ENCODE results near the gene MTA1. TPM values are rescaled to one million over a fixed set of nuclear protein-coding genes. Genes with fewer than 3 reads are reported as not detected.

The MTA1 gene
- total RNA-seq, 1 donor from 2014 or later, result 44.1 TPM

DNA sequence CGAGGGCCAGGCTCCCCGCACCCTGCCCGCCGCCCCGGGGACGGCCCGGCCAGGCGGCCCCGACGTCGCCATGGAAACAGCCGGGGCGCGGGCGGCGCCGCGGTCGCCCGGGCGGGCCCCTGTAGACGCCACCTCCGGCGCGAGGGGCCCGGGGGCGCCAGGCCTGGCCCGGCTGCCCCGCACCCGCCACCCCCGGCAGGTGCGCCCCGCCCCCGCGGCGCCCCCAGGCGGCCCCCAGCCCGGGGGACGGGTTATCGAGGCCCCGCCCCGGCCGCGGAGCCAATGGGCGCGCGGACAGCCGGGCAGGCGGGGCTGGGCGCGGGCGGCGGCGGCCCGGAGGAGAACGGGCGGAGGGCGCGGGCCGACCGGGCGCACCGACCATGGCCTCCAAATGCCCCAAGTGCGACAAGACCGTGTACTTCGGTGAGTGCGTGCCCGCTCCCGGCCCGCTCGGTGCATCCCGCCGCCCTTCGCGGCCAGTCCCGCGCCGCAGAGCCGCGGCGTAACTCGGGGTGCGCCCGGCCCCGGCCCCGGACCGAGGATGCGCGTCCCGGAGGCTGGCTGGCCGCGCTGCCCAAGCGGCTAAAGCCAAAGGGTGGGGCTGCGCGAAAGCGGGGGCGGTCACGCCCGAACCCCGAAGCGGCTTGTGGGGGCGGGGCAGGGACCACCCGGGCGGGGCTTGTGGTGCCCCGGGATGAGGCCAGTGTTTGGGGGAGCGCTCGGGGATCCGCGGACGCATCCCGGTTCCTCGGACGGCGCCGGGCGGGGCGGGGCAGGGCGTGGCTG lies 55.0 kb downstream of the MTA1 start, which contains the start of gene CRIP2:
CRIP2 (plus strand) TSS at position 339 of the 786 bp plus-strand sequence; CDS start at position 381, 42 bp downstream.
- no peak for DNase-seq (ENCODE audit: low read depth, low spot score)

DNA sequence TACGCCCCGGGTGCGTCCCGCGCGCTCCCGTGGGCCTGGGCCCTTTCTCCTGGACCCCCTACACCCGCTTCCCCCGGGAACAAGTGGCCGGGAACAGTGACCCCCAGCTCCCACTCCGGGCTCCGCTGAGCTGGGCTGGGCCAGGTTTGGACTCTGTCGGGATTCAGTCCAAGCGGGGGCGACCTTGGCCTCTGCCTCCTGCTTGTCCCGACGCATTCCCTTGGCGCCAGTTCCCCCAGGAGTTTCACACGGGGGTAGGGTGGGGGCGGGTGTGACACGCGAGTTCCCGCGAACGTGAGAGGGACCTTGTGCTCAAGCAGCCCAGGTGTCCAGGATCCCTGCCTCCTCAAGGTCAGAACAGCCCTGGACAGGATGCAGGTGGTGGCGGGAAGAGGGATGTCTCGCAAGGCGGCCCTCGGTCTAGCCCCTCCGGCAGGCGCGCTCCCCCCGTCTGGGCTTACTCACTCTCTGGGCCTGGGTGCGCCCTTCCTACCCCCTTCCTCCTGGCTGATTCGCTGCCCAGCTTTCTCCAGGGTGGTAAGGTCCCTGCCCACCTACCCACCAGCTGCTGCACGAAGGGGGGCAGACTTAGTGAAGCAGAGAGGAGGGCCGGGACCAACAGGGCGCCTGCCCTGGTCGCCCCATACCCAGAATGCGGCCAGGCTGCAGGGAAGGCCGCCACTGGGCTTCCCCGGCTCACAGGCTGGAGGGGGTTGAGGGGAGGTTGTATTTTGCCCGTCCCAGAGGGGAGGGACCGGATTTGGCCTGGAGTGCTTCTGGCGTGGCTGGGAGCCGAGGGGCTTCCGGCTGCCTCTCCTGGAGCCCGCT lies 55.9 kb downstream of the MTA1 start:
- no peak for DNase-seq (ENCODE audit: low read depth, low spot score)

DNA sequence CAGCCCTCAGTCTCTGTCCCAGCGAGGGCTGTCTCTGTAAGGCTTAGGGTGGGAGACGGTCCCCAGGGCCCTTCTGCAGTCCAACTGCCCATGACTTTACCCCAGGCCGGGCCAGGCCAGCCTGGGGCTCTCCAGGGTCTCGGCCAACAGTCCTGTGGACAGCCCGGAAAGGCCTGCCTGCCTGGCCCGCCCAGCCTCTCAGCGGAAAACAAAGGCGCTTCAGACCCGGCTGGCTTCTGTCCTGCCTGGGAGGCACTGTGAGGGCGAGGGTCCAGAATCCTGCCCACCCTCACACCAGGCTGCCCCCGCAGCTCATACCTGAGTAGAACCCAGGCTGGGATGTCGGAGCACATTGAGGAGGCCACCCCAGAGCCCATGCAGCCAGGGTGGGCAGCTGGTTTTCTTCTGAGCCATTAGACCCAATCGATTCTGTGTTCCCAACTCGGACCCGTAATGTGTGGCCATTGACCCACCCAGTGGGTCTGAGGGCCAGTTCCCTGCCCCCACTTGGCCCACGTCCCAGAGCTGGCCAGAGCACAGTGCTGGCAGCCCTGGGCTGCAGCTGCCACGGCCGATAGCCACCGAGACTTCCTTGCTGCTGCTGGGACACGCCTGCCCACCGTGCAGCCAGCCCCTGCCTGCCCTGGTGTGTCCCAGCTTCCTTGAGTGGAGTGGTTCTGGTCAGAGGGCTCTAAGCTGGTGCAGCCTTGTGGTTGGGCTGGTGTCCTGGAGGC lies 56.6 kb downstream of the MTA1 start:
- DNase-seq (ENCODE audit: low read depth, low spot score), result no peak

DNA sequence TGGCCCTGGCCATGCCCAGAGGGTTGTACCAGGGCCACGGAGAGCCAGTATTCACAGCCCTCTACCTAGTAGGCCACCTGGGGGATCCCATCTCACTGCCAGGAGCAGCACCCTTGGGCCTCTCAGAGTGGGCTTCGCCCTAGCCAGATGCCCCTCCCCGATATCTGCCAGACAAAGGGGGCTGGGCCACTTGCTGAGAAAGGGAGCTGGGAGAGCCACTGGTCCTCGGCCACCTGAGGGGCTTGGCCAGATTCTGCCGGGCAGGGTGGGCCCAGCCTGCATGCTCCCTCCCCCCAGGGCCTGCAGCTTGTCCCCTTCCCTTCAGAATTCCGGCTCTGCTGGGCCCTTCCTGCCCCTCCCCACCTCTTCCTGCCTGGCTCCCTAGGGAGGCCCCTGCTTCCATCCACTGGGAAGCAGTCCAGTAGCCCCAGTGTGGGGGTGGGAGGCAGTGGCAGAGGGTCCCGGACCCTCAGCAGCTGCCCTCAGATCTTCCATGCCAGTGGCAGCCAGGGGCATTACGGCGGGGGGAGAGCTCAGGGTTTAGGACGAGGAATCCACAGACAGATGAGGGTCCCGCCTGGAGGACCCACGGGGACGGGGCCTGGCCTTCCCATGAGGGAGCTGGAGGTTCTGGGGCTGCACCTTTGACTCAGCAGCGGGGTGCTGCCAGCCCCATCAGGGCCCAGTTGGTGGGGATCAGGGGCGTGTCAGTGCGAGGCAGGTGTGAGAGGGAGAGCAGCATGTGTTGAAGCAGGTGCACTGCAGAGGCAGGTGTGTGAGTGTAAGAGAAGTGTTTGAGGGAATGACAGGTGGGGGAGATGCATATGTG lies 57.4 kb downstream of the MTA1 start:
- DNase-seq (ENCODE audit: low read depth, low spot score), result no peak

DNA sequence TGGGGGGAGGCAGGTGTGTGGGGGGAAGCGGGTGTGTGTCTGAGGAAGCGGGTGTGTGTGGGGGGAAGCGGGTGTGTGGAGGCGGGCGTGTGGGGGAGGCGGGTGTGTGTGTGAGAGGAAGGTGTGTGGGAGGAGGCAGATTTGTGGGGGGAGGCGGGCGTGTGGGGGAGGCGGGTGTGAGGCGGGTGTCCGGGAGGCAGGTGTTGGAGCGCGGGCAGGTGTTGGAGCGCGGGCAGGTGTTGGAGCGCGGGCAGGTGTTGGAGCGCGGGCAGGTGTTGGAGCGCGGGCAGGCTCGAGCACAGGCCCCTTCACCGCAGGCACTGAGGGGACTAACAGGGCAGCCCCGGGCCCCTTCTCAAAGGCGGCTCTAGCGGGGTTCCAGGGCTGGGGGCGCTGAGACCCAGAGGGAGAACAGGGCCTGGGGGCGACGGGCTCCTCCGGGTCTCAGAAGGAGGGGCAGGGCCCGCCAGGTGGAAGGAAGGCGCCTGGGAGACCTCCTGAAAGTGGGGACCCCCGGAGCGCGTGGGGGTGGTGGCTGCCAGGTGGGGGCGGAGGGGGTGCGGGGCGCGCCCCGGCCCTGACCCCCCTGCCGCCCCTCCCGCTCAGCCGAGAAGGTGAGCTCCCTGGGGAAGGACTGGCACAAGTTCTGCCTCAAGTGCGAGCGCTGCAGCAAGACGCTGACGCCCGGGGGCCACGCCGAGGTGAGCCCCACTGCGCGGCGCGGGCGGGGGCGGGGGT lies 58.2 kb downstream of the MTA1 start:
- no peak for DNase-seq (ENCODE audit: low read depth, low spot score)

DNA sequence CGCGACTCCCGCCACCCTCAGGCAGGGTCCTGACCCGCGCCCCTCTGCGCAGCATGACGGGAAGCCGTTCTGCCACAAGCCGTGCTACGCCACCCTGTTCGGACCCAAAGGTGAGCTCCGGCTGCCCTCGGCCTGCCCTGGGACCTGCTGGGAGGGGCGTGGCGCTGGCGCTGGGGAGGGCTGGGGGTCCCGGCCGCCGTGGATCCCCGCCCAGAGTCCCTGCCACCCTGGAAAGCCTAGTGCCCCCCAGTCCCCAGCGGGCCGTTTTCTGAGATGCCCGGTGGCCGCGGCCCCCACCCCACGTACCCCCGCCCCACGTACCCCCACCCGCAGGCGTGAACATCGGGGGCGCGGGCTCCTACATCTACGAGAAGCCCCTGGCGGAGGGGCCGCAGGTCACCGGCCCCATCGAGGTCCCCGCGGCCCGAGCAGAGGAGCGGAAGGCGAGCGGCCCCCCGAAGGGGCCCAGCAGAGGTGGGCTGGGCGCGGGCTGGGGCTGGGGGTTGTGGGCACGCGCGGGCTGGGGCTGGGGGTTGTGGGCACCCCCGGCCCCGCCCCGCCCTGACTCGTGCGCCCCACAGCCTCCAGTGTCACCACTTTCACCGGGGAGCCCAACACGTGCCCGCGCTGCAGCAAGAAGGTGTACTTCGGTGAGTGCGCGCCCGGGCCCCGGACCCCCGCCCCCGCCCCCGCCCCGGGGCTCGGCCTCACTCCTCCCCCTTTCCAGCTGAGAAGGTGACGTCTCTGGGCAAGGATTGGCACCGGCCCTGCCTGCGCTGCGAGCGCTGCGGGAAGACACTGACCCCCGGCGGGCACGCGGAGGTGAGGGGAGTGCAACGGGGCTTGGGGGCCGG lies 59.0 kb downstream of the MTA1 start:
- DNase-seq (ENCODE audit: low read depth, low spot score), result no peak

DNA sequence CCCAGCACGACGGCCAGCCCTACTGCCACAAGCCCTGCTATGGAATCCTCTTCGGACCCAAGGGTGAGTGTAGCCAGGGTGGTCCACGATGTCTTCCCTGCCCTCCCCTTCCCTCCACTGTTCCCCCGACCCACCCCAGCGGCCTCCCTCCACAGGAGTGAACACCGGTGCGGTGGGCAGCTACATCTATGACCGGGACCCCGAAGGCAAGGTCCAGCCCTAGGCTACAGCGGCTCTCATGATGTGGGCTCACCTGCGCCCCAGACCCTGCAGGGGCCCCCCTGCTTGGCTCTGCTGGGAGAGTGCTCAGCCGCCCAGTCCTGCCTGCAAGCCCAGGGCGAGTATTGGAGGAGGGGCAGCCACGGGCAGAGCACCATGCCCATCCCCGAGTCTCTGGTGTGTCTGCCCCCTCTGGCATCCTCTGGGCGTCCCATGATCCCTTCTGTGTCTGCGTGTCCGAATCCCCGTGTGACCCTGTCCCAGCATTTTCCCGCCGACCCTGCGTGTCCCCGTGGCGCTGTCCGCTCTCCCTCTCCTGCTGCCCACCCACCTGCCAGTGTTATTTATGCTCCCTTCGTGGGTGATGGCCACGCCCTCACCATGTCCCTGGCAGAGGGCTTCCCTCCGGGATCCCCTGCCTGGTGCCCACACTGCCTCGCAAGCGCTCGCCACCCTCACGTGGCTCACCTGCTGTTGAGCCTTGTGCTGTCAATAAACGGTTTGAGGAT lies 60.0 kb downstream of the MTA1 start:
- no peak for DNase-seq (ENCODE audit: low read depth, low spot score)

DNA sequence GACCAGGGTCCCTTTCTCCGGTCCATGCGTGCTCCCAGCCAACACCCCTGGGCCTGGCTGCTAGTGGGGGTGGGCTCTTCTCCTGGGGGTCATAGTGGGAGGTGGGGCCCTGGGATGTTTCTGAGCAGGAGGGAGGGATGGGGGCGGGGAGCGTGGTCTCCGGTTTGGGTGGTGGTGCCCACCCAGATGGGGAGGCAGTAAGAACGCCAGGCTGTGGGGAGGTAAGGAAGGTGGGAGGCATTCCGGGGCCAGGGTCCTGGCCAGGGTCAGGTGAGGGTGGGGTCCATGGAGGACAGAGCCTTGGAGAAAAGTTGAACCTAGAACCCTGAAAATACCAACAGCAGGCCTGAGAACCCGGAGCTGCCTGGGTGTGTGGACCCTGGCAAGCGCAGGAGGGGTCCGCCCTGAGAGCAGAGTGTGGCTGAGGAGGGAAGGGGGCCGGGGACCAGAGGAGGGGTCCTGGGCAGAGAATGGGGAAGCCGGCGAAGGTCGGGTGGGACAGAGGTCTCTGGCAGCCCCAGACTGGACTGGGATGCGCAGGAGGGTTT lies 60.6 kb downstream of the MTA1 start:
- DNase-seq (ENCODE audit: low read depth, low spot score), result no peak

DNA sequence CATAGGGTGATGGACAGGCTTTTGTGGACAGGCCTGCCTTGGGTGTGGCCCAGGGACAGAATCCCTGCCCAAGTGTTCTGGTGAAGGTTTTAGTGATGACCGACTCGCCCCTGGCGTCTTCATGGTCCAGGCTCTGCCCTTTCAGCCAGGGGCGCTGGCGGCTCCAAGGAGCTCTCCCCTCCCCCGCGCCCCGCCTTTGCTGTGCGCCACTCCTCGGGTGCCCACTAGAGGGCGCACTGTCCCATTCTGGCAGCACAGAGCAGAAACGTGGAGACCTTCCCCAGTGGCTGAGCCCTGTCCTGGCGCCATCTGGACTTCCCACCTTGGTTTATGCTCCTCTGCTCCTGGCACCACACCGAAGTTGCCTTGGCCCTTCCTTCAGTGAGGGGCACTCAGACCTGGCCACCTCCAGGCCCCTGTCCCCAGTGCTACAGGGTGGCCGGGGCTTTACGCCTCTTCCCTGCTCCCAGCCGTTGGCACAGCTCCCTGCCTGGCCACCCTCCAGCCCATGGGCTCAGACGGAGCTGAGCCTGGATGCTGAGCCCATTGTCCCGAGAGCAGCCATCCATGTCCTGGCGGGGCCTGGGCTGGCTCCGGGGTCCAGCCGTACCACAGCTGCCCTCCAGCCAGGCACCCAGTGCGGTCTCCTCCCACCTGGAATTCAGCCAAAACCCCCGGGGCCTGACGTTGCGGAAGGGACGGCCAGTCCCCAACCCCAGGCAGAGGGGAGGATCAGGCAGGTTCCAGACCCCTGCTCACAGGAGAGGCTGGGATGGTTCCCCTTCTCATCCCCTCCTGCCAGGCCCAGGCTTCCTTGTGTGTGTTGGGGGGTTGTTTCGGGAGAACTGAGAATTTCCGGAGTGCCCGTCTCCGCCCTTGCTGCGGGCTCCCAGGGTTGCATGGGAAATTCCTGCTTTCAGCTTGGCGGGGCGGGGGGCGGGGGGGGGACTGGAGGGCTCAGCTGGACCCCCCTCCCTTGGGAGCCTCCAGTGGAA lies 61.5 kb downstream of the MTA1 start:
- no peak for DNase-seq (ENCODE audit: low read depth, low spot score)

DNA sequence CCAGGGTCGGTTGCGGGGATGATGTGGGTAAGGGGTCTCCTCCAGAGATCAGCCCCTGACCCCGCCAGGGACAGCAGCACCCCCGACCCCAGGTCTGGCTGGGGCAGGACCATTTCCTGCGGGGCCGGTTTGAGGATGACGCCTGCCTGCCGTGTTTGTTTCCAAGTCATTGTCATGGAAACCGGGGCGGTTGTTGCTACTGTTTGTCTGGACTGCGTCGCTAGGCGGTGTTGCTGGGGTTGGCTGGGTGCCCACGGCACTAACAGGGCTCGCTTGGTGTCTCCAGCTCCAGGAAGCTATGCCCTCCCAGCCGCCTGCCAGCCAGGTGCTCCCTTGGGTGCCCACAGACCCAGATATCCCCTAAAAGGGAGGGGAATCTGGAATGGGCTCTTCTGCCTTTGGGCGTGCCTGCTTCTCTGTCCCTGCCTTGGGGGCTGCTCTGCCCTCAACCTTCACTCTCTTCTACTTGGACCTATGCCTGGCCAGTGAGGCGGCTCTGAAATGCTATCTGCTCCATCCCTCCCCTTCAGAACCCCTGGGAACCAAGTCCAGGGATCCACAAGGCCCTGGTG lies 62.3 kb downstream of the MTA1 start:
- DNase-seq (ENCODE audit: low read depth, low spot score), result peak; percentile 94

DNA sequence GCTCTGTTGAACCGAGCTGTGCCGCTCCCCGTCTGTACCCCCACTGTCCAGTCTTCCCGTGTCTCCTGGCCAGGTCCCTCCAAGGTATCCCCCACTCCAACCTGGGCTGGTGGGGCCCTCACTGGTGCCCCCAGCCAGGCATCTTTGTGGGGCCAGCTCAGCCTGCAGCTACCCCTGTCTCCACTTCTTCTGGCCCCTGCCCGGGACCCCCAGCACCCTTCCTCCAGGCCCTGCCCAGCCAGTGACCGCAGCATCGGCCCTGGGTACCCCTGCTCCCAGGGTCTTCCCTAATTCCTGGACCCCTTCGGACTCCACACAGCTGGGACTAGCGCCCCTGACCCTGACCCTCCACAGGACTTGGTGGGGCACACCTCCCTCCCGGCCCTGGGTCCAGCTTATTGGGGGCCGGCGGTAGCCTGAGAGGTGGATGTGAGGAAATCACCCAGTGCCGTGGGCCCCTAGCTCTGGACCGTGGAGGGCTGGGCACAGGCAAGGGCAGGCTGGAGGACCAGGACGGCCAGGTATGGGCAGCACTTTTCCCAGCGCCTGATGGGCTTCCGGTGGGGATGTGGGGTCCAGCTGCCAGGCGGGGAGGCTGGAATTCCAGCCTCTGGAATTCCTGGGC lies 63.0 kb downstream of the MTA1 start:
- no peak for DNase-seq (ENCODE audit: low read depth, low spot score)

DNA sequence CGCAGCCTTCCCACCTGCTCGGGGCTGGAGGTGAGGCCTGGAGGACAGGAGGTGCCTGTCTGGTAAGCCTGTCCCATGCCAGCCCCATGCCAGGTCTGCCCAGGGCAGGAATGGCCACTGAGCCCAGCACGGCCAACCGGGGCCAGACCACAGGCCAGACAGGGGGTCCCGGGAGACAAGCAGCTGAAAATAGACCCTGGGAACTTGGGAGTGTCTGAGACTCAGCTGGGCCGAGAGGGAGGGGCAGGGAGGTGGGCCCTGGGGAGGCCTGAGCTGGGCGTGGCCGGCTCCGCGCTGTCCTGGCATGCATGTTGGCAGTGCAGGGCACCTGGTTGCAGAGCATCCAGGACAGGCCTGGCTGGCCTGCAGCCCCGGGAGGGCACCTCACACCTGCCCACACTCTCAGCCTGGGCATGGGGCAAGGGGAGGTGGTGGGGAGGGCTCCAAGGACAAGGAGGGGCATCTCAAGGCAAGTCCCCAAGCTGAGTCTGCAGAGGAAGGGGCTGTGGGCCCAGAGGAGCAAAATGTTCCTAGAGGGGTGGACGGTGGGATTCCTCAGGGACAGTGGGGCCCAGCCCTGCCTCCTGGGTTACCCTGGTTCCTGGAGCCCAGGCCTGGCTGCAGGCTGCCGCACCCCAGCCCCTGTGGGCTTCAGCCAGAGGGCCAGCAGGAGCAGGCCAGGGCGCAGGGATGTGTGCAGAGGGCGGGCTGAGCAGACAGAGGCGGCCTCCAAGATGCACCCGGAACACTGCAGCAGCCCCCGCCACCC lies 63.9 kb downstream of the MTA1 start:
- no peak for DNase-seq (ENCODE audit: low read depth, low spot score)

DNA sequence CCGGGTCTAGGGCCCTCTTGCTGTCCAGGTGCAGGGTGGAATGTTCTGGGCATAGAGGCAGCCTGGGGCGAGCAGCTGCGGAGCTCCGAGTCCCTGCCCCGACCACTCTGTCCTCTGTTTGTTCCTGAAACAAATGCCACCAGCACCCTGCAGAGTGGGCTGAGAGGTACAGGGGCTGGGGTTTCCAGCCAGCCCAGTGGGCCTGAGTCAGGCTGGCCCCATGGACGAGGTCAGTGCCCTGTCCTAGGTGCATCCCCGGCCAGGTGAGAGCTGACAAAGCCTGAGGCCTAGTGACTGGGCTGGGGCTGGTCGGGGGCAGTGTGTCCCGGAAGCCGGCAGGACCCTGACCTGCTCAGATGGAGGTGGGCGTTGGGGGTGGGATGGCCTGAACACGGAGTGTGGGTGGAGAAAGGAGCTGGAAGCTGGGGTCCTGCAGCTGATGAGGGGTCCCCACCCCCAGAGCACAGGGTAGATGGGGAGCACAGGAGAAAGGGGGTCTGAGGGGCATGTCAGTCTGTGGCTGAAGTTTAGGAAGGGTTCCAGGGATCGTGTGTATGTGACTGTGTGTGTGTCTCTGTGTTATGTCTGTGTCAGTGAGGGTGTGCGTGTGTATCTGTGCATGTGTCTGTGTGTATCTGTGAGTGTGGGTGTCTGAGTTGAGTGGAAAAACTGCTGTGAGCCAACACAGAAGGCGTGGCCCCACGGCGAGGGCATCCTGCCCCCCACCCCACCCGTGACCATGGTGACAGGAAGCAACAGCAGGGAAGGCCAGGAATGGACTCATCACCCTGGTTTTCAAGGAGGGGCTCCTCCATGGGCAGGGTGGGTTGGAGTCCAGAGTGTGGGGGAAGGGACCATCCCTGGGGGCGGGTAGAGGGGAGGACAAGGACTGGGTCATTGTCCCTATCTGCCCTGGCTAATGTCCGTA lies 64.7 kb downstream of the MTA1 start:
- no peak for DNase-seq (ENCODE audit: low read depth, low spot score)

DNA sequence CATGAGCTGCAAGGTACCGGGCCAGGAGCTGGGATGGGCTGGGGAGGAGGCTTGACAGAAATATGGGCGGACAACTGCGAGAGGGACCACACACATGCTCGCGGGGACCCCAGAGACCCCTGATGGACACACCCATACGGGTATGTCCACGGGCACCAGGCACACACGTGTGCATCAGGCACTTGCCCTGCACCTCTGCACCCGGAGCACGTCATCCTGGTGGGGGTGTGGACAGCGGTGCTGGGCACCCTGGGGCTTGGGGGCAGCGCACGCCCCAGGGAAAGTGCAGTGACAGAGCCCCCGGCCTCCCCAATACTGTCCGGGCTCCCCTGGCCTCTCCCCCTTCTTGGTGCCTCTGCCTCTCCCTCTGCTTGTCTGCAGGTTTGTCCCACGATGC lies 65.4 kb downstream of the MTA1 start:
- no peak for DNase-seq (ENCODE audit: low read depth, low spot score)
